ENCODE data around the gene CAPZA2. TPM values are rescaled to one million over a fixed set of nuclear protein-coding genes. Genes with fewer than 3 reads are reported as not detected.

Gene CAPZA2
- total and polyA plus RNA-seq, 2 experiments from 2014 or later, result 49.1 to 106 TPM

- no peak for TF ChIP-seq REST (IDR thresholded peaks at IDR 0.05; ENCODE audit: unreplicated experiment)
These were observed 100.8 kb downstream of the CAPZA2 start (continued) for GRCh38 chr7:116963234-116963633.

- Mint-ChIP-seq H3K4me1 (peaks cover 29% of the 10 kb centered on the region), H3K9me3 (no peaks in the 10 kb centered on the region), H3K4me3 (no peak overlapping the region), H3K27me3 (ENCODE audit: insufficient read depth, low read depth, poor library complexity) (peaks cover 3% of the 10 kb centered on the region), H3K36me3 (ENCODE audit: low read depth) (no peaks in the 10 kb centered on the region; the same call in 2 of the 3 replicates), H3K27ac (no peak overlapping the region)
- Histone ChIP-seq H3K4me2 (no peak overlapping the region), H3K27me3 (ENCODE audit: insufficient read depth) (no peaks in the 10 kb centered on the region), H3K27ac (ENCODE audit: low read depth) (0 out of 2 replicates have a peak overlapping the region, but pooled peaks have one; percentile 7), H3K79me2 (replicated peaks; ENCODE audit: insufficient read depth) (peaks cover 60% of the 10 kb centered on the region), H3K4me1 (ENCODE audit: insufficient read depth) (peaks cover 25% of the 10 kb centered on the region), H2AFZ (no peak overlapping the region), H3K9me2 (ENCODE audit: insufficient read depth) (no peaks in the 10 kb centered on the region), H3K36me3 (ENCODE audit: insufficient read depth) (no peaks in the 10 kb centered on the region), H3F3A (replicated peaks; ENCODE audit: low read depth) (no peaks in the 10 kb centered on the region), H4K20me1 (replicated peaks; ENCODE audit: insufficient read depth) (no peaks in the 10 kb centered on the region), H3K4me3 (no peak overlapping the region)
- ATAC-seq (no peak), DNase-seq (ENCODE audit: low spot score) (no peak)
- no peak for TF ChIP-seq ZNF114 (CRISPR knock-in tag; IDR thresholded peaks at IDR 0.05)
- no peak for TF ChIP-seq ETS1 (IDR thresholded peaks at IDR 0.05)
- TF ChIP-seq REST (IDR thresholded peaks at IDR 0.05; ENCODE audit: unreplicated experiment), result no peak
- TF ChIP-seq JUNB (IDR thresholded peaks at IDR 0.05; ENCODE audit: unreplicated experiment), result no peak
- TF ChIP-seq POLR2AphosphoS5 (IDR thresholded peaks at IDR 0.05; ENCODE audit: low read depth), result no peak
- TF ChIP-seq STAT1 (IDR thresholded peaks at IDR 0.05; ENCODE audit: unreplicated experiment), result no peak
- TF ChIP-seq EZH2phosphoT487 (IDR thresholded peaks at IDR 0.05; ENCODE audit: unreplicated experiment), result no peak
- no peak for TF ChIP-seq ZNF331 (CRISPR knock-in tag; IDR thresholded peaks at IDR 0.05; ENCODE audit: low read depth)
- TF ChIP-seq CTCF (conservative IDR thresholded peaks at IDR 0.05; ENCODE audit: low read depth in 2 of 2), result no peak
- no peak for TF ChIP-seq NANOG (IDR thresholded peaks at IDR 0.05; ENCODE audit: borderline replicate concordance)
- TF ChIP-seq EZH2 (IDR thresholded peaks at IDR 0.05; ENCODE audit: low read depth, unreplicated experiment), result no peak
- TF ChIP-seq CREB1 (CRISPR knock-in tag; IDR thresholded peaks at IDR 0.05; ENCODE audit: low read depth), result no peak
These were observed 104.2 kb downstream of the CAPZA2 start for GRCh38 chr7:116966601-116967000.

All from GM23338 (cell line).